Fibroblast of skin of right biceps (primary cell): ENCODE results near the gene ALOX12.

Source experiments
- DNase-seq: peaks from one replicate; pipeline ENCODE4 v3.0.0-alpha.2; 2013

ALOX12 gene

DNA sequence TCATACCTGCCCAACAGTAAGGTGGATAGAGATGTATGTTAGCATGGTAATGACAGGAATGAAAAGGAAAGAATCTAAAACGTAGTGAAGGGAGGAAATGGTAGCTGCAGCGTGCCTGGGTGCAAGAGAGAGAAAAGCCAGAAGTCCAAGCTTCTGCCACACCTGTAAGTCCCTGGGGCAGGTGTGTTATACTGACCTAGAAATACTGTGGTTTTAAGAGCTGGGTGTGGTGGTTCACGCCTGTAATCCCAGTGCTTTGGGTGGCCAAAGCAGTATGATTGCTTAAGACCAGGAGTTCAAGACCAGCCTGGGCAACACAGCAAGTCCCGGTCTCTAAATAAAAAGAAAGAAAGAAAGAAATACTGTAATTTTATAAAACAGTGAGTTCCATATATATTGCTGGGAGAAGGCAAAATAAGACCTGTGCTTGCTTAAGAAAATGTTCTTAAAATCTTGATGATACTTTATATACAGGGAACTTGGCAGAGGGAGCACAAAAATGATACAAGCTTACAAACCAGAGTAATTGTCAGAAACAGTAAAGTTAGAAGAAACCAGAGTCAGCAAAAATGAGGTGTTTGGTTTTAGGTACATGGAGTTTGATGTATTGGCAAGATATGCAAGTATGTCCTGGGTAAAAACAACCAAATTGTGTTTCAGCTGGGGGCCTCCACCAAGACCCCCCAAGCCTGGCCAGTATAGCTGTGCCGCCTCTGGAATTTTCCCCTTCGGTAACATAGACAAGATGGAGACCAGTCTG lies 6.6 kb downstream of the ALOX12 start:
- no peak for DNase-seq

DNA sequence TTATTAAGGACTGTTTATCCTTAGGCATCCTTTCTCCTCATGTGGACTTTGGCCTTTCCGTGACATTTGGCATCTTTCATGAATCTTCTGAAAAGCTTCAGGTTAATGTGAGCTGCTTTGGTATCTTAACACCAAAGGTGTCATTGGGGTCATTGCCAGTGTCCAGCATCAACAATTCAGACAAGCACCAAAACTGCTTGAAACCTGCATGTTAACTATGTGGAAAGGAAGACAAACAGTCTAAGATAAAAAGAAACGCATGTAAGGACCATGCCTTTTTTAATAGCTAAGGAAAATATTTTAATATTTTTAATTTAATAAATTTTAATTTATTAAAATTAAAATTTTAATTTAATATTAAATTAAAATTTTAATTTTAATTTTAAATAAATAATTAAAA lies 7.9 kb downstream of the ALOX12 start:
- no peak for DNase-seq

DNA sequence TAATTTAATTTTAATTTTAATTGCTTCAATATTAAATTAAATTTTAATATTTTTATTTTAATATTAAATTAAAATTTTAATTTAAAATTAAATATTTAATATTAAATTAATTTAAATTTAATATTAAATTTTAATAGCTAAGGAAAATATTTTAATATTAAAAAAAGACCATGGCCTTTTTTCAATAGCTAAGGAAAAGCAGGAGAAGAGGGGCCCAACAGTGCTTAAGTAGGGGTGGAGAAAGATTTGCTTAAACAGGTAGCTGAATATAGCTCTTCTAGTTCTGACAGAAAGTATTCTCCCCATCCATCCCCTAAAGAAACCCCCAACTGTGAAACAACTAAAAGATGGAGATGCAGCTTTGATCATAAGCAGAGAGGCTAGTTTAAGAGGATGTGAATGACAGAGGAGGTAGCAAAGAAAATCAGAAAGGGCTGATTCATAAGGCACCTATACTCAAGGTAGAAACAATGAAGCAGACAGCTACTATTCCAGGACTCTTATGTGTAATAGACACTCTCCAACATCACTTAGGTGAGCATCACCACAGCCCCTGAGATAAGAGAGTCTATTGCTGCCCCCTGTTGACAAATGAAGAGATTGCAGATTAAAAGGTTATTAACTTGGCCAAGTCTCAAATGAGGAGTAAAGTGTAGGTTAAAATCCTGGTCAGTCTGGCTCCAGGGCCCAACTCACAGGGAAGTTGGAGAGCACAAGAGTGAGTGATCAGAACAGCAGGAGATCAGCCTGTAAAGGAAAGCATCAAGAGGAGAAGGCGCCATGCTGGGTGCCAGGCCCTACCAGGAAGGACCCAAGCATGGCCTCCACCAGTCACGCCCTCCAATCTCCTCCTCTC lies 8.8 kb downstream of the ALOX12 start:
- peak; percentile 66 for DNase-seq

DNA sequence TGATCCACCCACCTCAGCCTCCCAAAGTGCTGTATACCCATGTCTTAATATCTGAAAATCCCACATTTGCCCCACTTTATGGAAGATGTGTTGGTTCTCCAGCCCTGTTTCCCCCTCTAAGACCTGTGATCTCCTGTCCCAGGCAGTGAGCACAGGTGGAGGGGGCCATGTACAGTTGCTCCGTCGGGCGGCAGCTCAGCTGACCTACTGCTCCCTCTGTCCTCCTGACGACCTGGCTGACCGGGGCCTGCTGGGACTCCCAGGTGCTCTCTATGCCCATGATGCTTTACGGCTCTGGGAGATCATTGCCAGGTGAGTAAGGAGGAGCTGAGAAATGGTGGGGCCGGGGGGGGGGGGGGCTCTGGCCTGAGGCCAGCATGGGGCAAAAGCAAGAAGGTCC lies 9.9 kb downstream of the ALOX12 start:
- no peak for DNase-seq

DNA sequence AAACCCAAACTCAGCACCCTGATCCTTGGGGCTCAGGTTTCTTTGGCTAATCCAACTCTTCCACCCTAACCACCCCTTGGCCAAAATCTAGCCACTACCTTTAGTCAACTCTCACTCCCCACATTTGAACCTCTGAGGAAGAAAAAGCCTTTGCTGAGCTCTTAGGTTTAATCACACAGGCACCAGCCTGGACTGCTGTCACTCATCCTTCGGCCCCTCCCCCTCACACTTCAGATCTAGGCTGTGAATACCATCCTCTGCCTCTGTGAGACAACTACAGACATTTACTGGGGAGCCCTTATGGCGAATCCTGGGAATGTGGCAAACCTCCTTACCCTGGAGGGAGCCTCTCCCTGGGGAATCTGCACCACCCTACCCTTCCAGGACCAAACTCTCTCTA lies 11.3 kb downstream of the ALOX12 start:
- no peak for DNase-seq

DNA sequence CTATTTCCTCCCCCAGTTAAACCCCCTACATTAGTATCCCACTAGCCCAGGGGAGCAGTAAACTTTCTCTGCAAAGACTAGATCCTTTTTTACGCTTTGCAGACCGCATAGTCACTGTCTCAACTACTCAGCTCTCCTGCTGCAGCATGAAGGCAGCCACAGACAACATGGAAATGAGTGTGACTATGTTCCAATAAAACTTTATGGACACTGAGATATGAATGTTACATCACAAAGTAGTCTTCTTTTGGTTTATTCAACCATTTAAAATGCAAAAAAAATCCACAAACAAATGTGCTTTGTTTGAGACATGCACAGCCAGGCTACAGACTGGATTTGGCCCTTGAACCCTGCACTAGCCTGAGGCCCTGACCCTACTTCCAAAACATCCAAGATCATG lies 14.7 kb downstream of the ALOX12 start:
- DNase-seq = no peak

DNA sequence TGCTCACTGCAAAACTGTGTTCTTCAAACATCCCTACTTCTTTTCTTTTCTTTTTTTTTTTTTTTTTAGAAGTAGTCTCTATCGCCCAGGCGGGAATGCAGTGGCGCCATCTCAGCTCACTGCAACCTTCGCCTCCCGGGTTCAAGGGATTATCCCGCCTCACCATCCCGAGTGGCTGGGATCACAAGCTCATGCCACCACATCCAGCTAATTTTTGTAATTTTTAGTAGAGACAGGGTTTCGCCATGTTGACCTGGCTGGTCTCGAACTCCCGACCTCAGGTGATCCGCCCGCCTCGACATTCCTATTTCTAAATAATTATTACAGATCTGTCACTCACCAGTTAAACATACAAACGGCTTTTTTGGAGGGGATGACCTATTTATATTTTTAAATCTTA lies 15.6 kb downstream of the ALOX12 start:
- no peak for DNase-seq

DNA sequence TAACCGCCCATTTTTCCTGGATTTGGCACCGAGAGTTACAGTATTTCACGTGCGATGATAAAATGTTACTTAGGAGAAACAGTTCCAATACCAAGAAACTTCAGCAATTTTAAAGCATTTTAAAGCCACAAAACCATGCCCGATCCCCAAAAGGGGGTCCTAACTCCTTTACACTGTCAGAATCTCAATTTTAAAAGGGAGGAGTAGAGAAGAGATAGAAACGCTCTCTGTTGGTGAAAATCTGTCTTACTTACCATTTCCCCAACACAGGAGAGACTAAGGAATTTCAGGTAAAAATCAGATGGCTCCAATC lies 16.0 kb downstream of the ALOX12 start:
- no peak for DNase-seq

DNA sequence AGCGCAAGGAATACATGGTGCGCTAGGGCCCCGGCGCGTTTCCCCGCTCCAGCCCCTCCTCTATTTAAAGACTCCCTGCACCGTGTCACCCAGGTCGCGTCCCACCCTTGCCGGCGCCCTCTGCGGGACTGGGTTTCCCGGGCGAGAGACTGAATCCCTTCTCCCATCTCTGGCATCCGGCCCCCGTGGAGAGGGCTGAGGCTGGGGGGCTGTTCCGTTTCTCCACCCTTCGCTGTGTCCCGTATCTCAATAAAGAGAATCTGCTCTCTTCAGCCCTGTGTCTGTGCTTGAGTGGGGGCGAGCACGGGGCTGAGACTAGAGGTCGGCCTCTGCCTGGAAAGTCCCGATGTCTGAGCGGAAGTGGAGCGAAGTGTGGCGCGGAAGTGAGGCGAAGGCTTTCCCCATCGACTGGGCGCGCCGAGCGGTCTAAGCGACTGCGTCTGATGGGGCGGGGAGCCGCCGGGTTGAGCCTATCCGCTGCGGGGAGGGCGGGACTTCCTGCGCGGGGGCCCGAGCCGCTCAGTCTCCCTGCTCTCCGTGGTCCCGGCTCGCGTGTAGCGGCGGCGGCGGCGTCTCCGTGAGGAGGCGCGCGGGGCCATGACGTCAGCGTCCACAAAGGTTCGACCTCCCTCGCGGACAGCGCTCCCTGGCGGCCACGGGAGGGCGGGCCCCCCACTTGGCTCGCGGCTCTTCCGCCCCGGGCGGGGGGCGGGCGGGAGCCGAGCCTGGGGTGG lies 18.6 kb downstream of the ALOX12 start:
- DNase-seq = peak; percentile 97

DNA sequence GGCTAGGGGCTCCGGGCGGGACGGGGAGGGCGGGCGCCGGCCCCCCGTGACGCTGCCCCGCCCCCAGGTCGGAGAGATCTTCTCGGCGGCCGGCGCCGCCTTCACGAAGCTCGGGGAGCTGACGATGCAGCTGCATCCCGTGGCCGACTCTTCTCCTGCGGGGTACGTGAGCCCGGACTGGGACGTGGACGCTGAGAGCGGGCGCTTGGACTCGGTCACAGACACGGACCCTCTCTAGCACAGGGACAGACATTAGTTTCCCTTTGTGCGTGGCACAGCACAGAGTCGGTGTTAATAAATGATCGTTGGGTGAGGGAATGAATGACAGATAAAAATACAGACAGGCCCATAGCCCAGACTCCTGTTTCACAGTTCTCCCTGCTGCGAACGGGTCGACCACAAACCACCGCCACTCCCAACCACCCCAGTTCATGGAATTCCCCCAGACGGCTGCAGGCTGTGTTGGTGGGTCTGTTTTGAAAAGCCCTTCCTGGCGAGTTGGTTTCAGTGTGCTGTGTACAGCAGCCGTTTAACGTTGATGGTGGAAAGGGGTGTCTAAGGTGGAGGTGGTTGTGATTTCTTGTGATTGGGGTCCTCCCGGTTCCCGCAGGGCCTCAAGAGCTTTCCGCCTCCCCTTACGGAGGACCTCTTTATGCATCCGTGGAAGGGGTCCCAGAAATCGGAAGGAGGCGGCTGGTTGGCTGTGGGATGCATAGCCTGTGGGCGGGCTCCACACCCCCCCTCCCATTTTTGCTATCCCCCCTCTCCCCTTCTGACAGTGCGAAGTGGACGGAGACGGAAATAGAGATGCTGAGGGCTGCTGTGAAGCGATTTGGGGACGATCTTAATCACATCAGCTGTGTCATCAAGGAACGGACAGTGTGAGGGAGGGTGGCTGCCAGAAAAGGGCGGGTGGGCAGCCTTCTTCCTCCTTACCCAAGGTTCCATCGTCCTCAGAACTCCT lies 19.4 kb downstream of the ALOX12 start:
- DNase-seq = peak; percentile 56

DNA sequence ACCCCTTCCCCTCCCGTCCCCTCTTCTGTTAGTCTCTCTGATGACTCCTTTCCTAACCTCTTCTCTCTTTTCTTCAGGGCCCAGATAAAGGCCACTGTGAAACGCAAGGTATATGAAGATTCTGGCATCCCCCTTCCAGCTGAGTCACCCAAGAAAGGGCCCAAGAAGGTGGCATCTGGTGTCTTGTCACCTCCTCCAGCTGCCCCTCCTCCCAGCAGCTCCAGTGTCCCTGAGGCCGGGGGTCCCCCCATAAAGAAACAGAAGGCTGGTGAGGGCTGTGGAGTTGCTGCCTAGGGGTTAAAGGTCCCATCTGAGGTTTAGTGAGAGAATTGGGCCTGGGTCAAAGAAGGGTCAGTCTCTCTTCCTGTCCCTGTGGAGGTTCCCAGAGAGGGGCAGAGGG lies 20.6 kb downstream of the ALOX12 start:
- no peak for DNase-seq

DNA sequence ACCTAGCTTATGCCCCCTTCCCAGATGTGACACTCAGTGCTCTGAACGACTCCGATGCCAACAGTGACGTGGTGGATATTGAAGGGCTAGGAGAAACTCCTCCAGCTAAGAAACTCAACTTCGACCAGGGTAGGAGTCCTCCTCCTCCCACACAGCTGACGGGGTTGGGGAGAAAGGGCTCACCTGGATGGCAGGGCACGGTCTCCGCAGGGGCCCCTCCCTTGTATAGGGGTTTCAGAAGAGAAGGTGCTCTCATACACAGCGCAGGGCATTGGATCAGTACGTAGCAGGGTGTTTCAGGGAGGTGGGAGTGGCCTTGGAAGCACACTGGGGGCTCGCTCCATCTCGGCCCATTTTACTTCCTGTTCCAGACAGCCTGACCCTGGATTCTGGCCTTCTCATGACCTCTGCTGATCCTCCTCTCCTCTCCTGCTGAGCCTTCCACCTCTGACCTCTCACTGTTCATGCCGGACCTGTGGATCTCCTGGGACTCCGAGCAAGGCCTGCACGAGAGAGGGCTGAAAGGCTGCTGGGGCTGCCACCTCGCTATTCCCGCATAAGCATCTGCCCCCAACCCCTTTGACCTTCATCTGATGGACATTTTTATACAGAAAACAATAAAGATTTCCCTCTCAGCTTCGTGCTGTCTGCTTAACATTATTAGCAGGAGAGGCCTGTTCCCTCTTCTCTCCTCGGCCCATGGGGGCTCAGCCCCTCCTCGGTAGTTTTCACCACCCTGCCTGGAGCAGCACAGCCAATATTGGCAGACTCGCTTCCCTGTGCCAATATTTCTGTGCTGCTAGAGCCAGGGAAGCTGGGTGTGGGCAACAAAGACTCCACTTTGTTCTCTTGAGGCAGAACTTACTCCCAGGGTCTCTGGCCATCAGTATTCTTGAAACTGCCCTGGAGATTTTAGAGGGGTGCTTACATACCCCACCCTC lies 21.3 kb downstream of the ALOX12 start:
- DNase-seq = no peak

DNA sequence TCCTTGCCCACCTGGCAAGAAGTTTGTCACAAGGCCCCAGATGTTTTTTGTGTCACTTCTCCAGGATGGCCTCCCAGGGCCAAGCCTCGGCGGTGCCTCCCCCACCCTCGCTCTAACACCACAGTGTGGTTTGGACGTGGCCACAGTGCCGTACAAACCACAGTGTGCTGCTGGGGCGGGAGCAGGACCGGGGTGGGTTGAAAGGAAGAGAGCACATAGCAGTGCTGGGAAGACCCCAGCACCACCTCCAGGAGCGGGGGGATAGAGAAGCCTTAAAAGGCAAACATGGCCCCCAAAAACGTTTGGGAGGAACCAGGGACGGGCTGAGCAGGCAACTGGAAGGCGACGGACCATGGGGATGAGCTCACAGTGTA lies 22.0 kb downstream of the ALOX12 start:
- no peak for DNase-seq

DNA sequence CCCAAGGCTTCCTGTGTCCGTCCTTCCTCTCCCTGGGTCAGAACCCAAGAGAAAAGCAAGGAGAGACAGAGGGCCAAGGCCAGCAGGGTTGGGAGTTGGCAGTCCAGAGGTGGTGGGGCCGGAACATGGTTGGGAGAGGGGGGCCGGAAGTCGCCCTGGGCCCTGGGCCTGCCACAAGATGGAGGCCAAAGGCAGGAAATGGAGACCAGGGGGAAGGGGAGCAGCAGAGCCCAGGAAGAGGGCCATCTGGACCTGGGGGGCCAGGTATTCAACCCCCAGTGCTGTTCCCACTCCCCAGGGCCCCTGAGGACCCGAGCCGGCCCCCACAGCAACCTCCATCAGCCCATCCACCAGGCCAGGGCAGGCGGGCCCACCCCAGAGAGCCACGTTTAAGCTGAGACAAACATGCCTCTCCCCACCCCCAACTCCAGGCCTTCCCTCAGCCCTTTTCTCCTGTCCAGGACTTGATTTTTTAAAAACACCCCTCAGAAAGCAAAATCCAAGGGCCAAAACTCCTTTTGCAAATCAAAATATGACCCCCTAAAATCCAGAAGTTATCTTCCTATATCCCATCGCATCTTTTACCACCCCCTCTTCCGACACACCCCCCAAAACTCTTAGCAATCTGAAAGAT lies 22.6 kb downstream of the ALOX12 start:
- no peak for DNase-seq

DNA sequence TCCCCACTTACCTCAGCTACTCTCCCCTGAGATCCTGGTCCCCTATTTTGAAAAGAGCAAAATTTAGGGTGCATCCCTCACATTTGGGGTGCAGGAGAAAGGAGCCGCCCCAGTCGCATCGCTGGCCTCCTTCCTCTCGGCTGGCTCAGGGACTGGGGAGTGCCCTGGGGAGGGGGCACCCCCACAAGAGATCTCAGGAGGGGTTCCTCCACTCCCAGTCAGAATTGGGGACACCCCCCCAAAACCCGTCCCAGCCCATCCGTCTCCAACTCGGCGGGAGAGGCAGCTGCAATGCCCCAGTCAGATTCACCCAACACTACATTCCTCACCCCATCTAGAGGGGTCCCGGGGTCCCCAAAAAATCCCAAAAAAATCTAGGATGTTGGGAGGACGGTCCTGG lies 23.5 kb downstream of the ALOX12 start:
- no peak for DNase-seq

DNA sequence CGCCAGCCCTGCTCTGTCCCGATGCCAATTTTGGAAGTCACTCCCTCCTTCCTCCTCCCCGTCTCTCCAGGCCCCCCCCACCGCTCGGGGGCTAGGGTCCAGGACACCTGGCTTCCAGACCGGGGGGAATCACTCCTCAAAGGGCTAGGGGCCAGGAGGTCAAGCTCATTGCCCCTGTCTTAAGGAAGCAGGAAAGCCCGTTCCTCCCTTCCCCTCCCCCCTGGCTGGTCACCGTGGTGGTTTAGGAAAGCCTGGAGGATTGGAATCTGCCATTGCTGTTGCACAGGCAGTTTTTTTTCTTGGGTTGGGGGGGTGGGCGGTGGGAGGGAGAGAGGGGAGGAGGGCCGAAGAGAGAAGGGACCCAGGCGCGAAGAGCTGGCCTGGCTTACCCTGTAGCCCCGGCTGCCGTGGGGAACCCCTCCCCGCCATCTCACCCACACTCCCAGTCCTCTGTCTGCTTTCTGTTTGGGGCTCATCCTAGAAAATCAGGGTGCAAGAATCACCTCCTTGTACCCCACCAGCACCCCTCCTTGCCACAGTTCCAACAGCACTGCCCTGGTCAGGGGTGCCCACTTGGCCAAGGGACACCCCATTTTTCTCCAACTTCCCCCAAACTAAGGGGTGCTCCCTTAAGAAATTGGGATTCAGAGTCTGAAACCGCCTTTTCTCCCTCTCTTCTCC lies 24.1 kb downstream of the ALOX12 start:
- peak; percentile 67 for DNase-seq

DNA sequence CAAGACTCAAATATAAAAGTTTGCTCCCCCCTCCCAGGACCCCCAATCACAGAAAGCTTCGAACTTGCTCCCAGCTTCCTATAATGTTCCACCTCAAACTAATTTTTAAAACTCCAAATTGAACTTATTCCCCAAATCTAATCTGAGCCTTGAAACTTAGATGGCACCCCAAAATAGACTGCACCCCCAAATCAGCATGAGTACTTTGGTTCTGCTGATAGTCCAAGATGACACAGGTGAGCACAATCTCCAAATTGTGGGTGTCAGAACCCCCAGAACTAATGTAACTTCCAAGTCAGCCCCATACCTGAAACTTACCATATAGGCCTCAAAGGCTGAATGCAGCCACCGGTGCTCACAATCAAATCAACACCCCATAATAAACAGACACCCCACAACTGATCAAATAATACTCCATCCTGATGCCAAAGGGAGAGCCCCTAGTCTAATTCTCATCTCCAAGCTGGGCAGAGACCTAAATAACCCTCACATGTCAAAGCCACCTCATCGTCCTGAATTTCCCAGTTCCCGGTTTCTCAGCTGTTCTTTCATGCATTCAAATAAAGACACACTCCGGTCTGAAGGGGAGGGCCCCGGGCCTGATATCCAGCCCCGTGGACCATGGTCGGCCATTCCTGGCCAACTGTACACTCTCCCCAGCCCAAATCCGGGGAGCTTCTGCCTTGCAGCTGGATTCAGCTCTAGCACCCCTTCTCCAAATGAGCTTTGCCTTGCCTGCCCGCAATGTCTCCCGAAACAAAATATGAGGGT lies 25.2 kb downstream of the ALOX12 start:
- DNase-seq = no peak

DNA sequence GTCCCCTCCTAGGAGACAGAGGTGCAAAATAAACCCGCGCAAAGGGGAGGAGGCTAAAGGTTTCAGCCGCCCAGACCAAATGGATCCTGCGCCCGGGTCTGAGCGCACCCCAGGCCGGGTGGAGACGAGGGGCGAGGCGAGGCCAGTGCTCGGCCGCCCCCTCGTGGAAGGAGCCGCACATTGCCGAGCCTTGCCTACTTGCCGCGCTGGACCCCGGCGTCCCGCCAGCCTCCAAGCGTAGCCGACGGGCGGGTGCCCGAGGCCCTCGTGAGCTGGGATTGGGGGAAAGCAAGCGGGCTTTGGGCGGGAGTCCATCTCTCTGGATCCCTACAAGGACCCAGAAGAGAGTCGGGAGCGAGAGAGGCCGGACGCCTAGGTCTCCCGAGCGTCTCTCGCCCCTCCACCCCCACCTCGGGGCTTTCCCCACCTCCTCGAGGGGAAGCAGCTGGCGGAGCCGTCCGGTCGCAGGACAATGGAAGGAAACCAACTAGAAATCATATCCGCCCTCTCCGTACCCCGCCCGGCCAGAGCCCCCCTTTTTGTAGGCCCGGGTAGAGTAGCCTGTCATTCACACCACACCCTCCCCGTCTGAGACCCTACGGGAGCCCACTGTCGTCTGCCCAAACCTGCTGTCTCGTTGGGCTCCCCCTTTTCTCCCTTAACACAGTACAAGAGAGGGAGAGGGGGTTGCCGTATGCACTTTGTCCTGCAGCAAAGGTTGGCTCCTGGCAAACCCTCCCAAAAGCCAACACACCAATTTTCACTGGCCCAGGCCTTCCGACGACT lies 26.3 kb downstream of the ALOX12 start:
- peak; percentile 57 for DNase-seq
